GM12878 (cell line): ENCODE measurements around the gene IPO8. TPM values are rescaled to one million over a fixed set of nuclear protein-coding genes. Genes with fewer than 3 reads are reported as not detected.

Experiments
- ATAC-seq: fragments of 200-7000 bp; cut with Tn5 transposase; 3 replicates; pipeline ENCODE4 v1.9.1; 2020; ENCODE audit warnings: mild to moderate bottlenecking, moderate library complexity
- BruUV-seq: library from RNA; stranded (reverse); fragments of 400-500 nt; replicated peaks from 2 replicates; lab custom pipeline; 2021; lab: Mats Ljungman, UMichigan
- CTCF ChIA-PET: fragments of 300-600 bp; sonication (Branson Sonifier 250); formaldehyde crosslinking; extraction: SDS; loops from one replicate; lab custom pipeline; 2021; ENCODE audit warnings: inconsistent platforms; lab: Yijun Ruan, JAX
- POLR2A ChIA-PET: fragments of 350-600 bp; formaldehyde crosslinking; extraction: SDS; loops from one replicate; lab custom pipeline; 2021; ENCODE audit warnings: inconsistent platforms; lab: Charles Lee
- RAD21 ChIA-PET: fragments of 300-600 bp; sonication (Branson Sonifier 250); formaldehyde crosslinking; loops from one replicate; lab custom pipeline; 2023; ENCODE audit warnings: antibody characterized with exemption; ENCODE audit not compliant: unreplicated experiment; lab: Charles Lee
- SMC1A ChIA-PET: fragments of 300-600 bp; sonication (Branson Sonifier 250); formaldehyde crosslinking; loops from one replicate; lab custom pipeline; 2023; ENCODE audit not compliant: unreplicated experiment, uncharacterized antibody; lab: Charles Lee
- DNase-seq: peaks from one replicate; pipeline ENCODE4 v3.0.0-alpha.2; 2011; ENCODE audit warnings: low read depth, low spot score
- FAIRE-seq: peaks from 3 replicates; lab custom pipeline; 2011; peaks lifted over from hg19 to GRCh38; lab: Jason Lieb, UNC
- H2AFZ ChIP-seq: 2 replicates; pipeline ENCODE4 v1.6.0; 2011; ENCODE audit warnings: low read depth, low read length, control low read depth; ENCODE audit not compliant: control insufficient read depth
- H3K27ac ChIP-seq: 2 replicates; pipeline ENCODE4 v1.5.1; 2011; ENCODE audit warnings: control low read depth; ENCODE audit not compliant: control insufficient read depth, insufficient read depth
- H3K27me3 ChIP-seq, 2 experiments: replicated peaks in 1 of 2; 2 replicates each; pipeline versions ENCODE4 v1.6.0 to v1.6.1; 2011; ENCODE audit warnings: low read length in 1 of 2; ENCODE audit not compliant: control insufficient read depth in 2 of 2, insufficient read depth in 2 of 2
- H3K36me3 ChIP-seq, 2 experiments: 2 replicates each; pipeline ENCODE4 v1.5.1; 2011; ENCODE audit warnings: low read length in 1 of 2; ENCODE audit not compliant: control insufficient read depth in 2 of 2, insufficient read depth in 2 of 2
- H3K4me1 ChIP-seq: 2 replicates; pipeline ENCODE4 v1.6.1; 2011; ENCODE audit warnings: mild to moderate bottlenecking, low read length, moderate library complexity, mixed read lengths; ENCODE audit not compliant: control insufficient read depth, insufficient read depth
- H3K4me2 ChIP-seq: 2 replicates; pipeline ENCODE4 v1.6.0; 2011; ENCODE audit warnings: control low read depth; ENCODE audit not compliant: control insufficient read depth, insufficient read depth
- H3K4me3 ChIP-seq: fragments of 200-600 bp; sonication (generic); 2 replicates; pipeline ENCODE4 v1.5.1; 2016
- H3K79me2 ChIP-seq: 2 replicates; pipeline ENCODE4 v1.6.0; 2011; ENCODE audit warnings: low read length; ENCODE audit not compliant: control insufficient read depth, insufficient read depth
- H3K9ac ChIP-seq: 2 replicates; pipeline ENCODE4 v1.8.0; 2011; ENCODE audit warnings: low read length, control low read depth, mixed read lengths; ENCODE audit not compliant: control insufficient read depth, insufficient read depth
- H3K9me3 ChIP-seq: replicated peaks from 3 replicates; pipeline ENCODE4 v1.5.1; 2011; ENCODE audit warnings: mild to moderate bottlenecking, low read length; ENCODE audit not compliant: control insufficient read depth, insufficient read depth
- H4K20me1 ChIP-seq: 2 replicates; pipeline ENCODE4 v1.6.0; 2011; ENCODE audit not compliant: control insufficient read depth, insufficient read depth
- CHD1 ChIP-seq: IDR thresholded peaks from 2 replicates; pipeline ENCODE4 v1.6.1; 2012; ENCODE audit warnings: low read depth, low read length, improper control_type of control experiment
- CREM ChIP-seq: IDR thresholded peaks from 2 replicates; pipeline ENCODE4 v1.6.1; 2014; ENCODE audit warnings: antibody characterized with exemption, low read depth
- HDAC2 ChIP-seq: fragments of 200-600 bp; sonication (generic); IDR thresholded peaks from 2 replicates; pipeline ENCODE4 v1.6.1; 2017
- MYC ChIP-seq: IDR thresholded peaks from 2 replicates; pipeline ENCODE4 v1.6.1; 2011; ENCODE audit warnings: mild to moderate bottlenecking, low read length, moderate library complexity, inconsistent platforms; ENCODE audit not compliant: insufficient read depth, insufficient replicate concordance, insufficient read length, severe bottlenecking
- NFYA ChIP-seq: IDR thresholded peaks from 2 replicates; pipeline ENCODE4 v1.6.1; 2011; ENCODE audit warnings: low read depth, mild to moderate bottlenecking, low read length, improper control_type of control experiment, borderline replicate concordance
- PAX5 ChIP-seq: IDR thresholded peaks from 2 replicates; pipeline ENCODE4 v1.6.1; 2011; ENCODE audit warnings: low read depth, low read length, borderline replicate concordance
- PML ChIP-seq: IDR thresholded peaks from 2 replicates; pipeline ENCODE4 v1.6.1; 2012; ENCODE audit warnings: low read length, inconsistent platforms
- POLR2AphosphoS5 ChIP-seq: IDR thresholded peaks from 2 replicates; pipeline ENCODE4 v1.6.1; 2011; ENCODE audit warnings: mild to moderate bottlenecking, low read length, inconsistent platforms
- RFX5 ChIP-seq: IDR thresholded peaks from 2 replicates; pipeline ENCODE4 v1.6.1; 2011; ENCODE audit warnings: low read depth, low read length, improper control_type of control experiment
- RUNX3 ChIP-seq: IDR thresholded peaks from 2 replicates; pipeline ENCODE4 v1.6.1; 2012; ENCODE audit warnings: low read length, inconsistent platforms
- YY1 ChIP-seq: IDR thresholded peaks from 2 replicates; pipeline ENCODE4 v1.6.1; 2011; ENCODE audit warnings: low read depth, mild to moderate bottlenecking, low read length
- ZNF24 ChIP-seq: fragments of 450-650 bp; IDR thresholded peaks from 2 replicates; pipeline ENCODE4 v1.6.1; 2017; ENCODE audit warnings: antibody characterized with exemption, mild to moderate bottlenecking
- ZNF274 ChIP-seq: IDR thresholded peaks from one replicate; pipeline ENCODE4 v1.8.0; 2011; ENCODE audit not compliant: insufficient read length, insufficient read depth
- ZNF622 ChIP-seq: fragments of 450-650 bp; IDR thresholded peaks from 2 replicates; pipeline ENCODE4 v1.6.1; 2017; ENCODE audit warnings: mild to moderate bottlenecking, inconsistent platforms
- ZZZ3 ChIP-seq: IDR thresholded peaks from 2 replicates; pipeline ENCODE4 v1.6.1; 2011; ENCODE audit warnings: low read depth; ENCODE audit not compliant: control insufficient read depth, insufficient read length
- WGBS: methylation state at CpG from one replicate; pipeline ENCODE4 v1.1.6; 2016; ENCODE audit warnings: low lambda C conversion rate; ENCODE audit not compliant: insufficient replicate concordance, insufficient coverage; ENCODE audit errors: missing lambda C conversion rate; 5-methylcytosine and 5-hydroxymethylcytosine counted together
- in situ Hi-C: fragments of 300-500 bp; cut with MboI; formaldehyde crosslinking; loops from 9 replicates; pipeline ENCODE4 v1.14.3; 2018; ENCODE audit warnings: mixed read lengths
- intact Hi-C: fragments of 100-400 bp; cut with micrococcal nuclease; formaldehyde crosslinking; loops from one replicate; pipeline ENCODE4 v1.14.2; 2022; ENCODE audit not compliant: unreplicated experiment
- polyA plus RNA-seq, 11 experiments: library from polyadenylated mRNA; depleted of rRNA in 4 of 11; unstranded in 6 of 11; stranded (reverse) in 5 of 11; fragments of >200 nt; fragmentation: Nextera tagmentation in 4 of 11; fragmentation: Illumina TruSeq in 1 of 11; extraction: Ambion mirVana in 4 of 11; extraction: Trizol in 1 of 11; gene quantifications; 1 replicate in 1 of 11; 2 replicates in 10 of 11; pipeline versions ENCODE4 v1.2.1 to v1.2.3, GENCODE V29; 2011 to 2016; ENCODE audit warnings: inconsistent platforms in 2 of 11, missing spikeins in 2 of 11, low read depth in 1 of 11
- total RNA-seq, 4 experiments: library from RNA; depleted of rRNA in 3 of 4; stranded (reverse); fragments of >200 nt in 3 of 4; fragmentation: Illumina TruSeq in 1 of 4; extraction: Trizol in 1 of 4; gene quantifications; 2 replicates each; pipeline versions ENCODE4 v1.2.1 to v1.2.3, GENCODE V29; 2013 to 2021
- TF ChIP-seq, protein P1 (sequence below): IDR thresholded peaks from 2 replicates; pipeline ENCODE4 v1.6.1; 2012; ENCODE audit warnings: low read depth, low read length, improper control_type of control experiment
- TF ChIP-seq, protein P2 (sequence below): fragments of 450-650 bp; IDR thresholded peaks from 2 replicates; pipeline ENCODE4 v1.6.1; 2016; ENCODE audit warnings: mild to moderate bottlenecking, moderate library complexity, borderline replicate concordance
- TF ChIP-seq, protein P3 (sequence below): IDR thresholded peaks from 2 replicates; pipeline ENCODE4 v1.6.1; 2012; ENCODE audit warnings: low read length, inconsistent platforms

IPO8 gene
- total and polyA plus RNA-seq, 10 of the 15 experiments (the other 5 are each of a cell fraction or from before 2014, with no cell fraction given), result 6.9 to 38.5 (median 15.1) TPM

DNA sequence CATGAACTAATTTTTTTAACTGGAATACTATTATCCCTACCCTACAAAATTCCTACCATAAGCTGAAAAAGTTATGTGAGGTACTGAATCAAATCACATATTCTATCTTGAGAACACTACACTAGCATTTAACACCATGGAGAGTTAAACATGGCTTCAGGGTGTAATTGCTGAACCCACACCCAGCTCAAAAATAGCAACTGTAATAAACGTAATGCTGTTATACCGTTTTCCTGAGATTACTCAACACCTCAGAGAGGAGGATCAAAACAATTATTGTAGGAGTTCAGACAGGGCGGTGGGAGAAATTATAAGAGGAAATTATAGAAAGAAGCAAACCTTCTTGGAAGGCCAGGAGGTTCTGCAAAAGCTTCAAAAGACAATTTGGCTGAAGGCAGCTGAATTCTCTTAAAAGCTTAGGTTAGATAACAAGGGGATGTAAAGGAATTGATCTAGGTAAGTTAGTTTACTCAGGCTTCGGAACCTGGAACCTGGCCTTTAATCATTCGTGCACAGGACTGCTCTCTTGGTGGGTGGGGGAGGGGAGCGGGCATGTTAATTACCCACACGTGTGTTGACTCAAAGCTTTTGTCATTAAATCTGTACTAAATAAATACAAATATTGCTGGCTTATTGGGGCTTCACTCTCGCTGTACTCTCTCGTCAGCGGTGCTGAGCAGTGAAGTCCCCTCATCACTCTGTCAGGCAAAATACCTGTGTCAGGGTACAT lies 12.1 kb upstream of the IPO8 start:
- Histone ChIP-seq H3K27me3 (no peaks in the 10 kb centered on the region), H3K4me2 (no peak overlapping the region), H3K4me3 (no peak overlapping the region), H3K4me1 (no peaks in the 10 kb centered on the region), H4K20me1 (no peaks in the 10 kb centered on the region), H3K27ac (no peak overlapping the region), H3K79me2 (no peaks in the 10 kb centered on the region), H3K36me3 (0 out of 4 replicates have a peak, but pooled peaks cover 0 to 4% of the 10 kb centered on the region in 2 experiments), H3K9me3 (no peaks in the 10 kb centered on the region), H2AFZ (no peak overlapping the region), H3K9ac (no peak overlapping the region)
- in situ Hi-C loops (no loop called here), intact Hi-C loops (no loop called here)
- RAD21 ChIA-PET, result no interaction called here
- FAIRE-seq (no peak), DNase-seq (no peak), ATAC-seq (no peak)
- POLR2A ChIA-PET, result no interaction called here
- SMC1A ChIA-PET, result interaction anchor here (0.8 kb wide), 1 partner anchor 11 kb away, joined by 3 read pairs; no protein-coding TSS in a partner anchor
- no TSS peak for BruUV-seq
- CTCF ChIA-PET, result interaction anchor here (0.8 to 1.5 kb wide), 4 partner anchors 13 to 140 kb away, joined by 3 read pairs; no protein-coding TSS in a partner anchor
- 87% methylated on average over 10 of the region's 10 CpGs for WGBS
- TF ChIP-seq, protein P1, sequence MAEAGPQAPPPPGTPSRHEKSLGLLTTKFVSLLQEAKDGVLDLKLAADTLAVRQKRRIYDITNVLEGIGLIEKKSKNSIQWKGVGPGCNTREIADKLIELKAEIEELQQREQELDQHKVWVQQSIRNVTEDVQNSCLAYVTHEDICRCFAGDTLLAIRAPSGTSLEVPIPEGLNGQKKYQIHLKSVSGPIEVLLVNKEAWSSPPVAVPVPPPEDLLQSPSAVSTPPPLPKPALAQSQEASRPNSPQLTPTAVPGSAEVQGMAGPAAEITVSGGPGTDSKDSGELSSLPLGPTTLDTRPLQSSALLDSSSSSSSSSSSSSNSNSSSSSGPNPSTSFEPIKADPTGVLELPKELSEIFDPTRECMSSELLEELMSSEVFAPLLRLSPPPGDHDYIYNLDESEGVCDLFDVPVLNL, result no peak
- TF ChIP-seq MYC (no peak), PAX5 (no peak), POLR2AphosphoS5 (no peak), ZNF622 (no peak), NFYA (no peak), ZNF24 (no peak), CREM (no peak), PML (no peak), ZZZ3 (no peak), ZNF274 (no peak), HDAC2 (no peak), CHD1 (no peak), RFX5 (no peak), RUNX3 (no peak), YY1 (no peak)
- TF ChIP-seq, protein P2, sequence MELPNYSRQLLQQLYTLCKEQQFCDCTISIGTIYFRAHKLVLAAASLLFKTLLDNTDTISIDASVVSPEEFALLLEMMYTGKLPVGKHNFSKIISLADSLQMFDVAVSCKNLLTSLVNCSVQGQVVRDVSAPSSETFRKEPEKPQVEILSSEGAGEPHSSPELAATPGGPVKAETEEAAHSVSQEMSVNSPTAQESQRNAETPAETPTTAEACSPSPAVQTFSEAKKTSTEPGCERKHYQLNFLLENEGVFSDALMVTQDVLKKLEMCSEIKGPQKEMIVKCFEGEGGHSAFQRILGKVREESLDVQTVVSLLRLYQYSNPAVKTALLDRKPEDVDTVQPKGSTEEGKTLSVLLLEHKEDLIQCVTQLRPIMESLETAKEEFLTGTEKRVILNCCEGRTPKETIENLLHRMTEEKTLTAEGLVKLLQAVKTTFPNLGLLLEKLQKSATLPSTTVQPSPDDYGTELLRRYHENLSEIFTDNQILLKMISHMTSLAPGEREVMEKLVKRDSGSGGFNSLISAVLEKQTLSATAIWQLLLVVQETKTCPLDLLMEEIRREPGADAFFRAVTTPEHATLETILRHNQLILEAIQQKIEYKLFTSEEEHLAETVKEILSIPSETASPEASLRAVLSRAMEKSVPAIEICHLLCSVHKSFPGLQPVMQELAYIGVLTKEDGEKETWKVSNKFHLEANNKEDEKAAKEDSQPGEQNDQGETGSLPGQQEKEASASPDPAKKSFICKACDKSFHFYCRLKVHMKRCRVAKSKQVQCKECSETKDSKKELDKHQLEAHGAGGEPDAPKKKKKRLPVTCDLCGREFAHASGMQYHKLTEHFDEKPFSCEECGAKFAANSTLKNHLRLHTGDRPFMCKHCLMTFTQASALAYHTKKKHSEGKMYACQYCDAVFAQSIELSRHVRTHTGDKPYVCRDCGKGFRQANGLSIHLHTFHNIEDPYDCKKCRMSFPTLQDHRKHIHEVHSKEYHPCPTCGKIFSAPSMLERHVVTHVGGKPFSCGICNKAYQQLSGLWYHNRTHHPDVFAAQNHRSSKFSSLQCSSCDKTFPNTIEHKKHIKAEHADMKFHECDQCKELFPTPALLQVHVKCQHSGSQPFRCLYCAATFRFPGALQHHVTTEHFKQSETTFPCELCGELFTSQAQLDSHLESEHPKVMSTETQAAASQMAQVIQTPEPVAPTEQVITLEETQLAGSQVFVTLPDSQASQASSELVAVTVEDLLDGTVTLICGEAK, result no peak
- TF ChIP-seq, protein P3, sequence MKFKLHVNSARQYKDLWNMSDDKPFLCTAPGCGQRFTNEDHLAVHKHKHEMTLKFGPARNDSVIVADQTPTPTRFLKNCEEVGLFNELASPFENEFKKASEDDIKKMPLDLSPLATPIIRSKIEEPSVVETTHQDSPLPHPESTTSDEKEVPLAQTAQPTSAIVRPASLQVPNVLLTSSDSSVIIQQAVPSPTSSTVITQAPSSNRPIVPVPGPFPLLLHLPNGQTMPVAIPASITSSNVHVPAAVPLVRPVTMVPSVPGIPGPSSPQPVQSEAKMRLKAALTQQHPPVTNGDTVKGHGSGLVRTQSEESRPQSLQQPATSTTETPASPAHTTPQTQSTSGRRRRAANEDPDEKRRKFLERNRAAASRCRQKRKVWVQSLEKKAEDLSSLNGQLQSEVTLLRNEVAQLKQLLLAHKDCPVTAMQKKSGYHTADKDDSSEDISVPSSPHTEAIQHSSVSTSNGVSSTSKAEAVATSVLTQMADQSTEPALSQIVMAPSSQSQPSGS, result no peak
